ENCODE data around the gene ATG2B. TPM values are rescaled to one million over a fixed set of nuclear protein-coding genes. Genes with fewer than 3 reads are reported as not detected.

The ATG2B gene
- total and polyA plus RNA-seq, 9 of the 15 experiments (the other 6 are each of a cell fraction or from before 2014, with no cell fraction given) = 0.83 to 12.9 (median 8.7) TPM

GRCh38 chr14:96320605-96321004, 42.5 kb downstream of the ATG2B start:
- no peak for ATAC-seq
- in situ Hi-C loops (cut with MboI) = no loop called here
- no peaks in the 10 kb centered on the region for H4K20me1 ChIP-seq (replicated peaks; ENCODE audit: control insufficient read depth, insufficient read depth, low read length)
- 100% methylated on average over 1 of the region's 1 CpG for WGBS (ENCODE audit: insufficient coverage, low coverage, missing lambda C conversion rate)
- H3K9me1 ChIP-seq (ENCODE audit: control insufficient read depth, insufficient read depth, low read length) = no peaks in the 10 kb centered on the region
- no TSS peak for BruUV-seq (replicated peaks)
- no peak overlapping the region for H3K27ac ChIP-seq (ENCODE audit: extremely low read depth, low read depth, low read length)
- no peak overlapping the region for H2AFZ ChIP-seq (ENCODE audit: low read depth, low read length)
- H3K36me3 ChIP-seq (ENCODE audit: control insufficient read depth, insufficient read depth, low read length) = peaks cover 33% of the 10 kb centered on the region; the same call in 2 of the 3 replicates
- ChIA-PET CTCF (ENCODE audit: low intra/inter-chr PET ratio) (no interaction called here), POLR2A (interaction anchor here (1.1 kb wide), 1 partner anchor 8 kb away, joined by 3 read pairs; no protein-coding TSS in a partner anchor)
- TF ChIP-seq ZNF354B (CRISPR knock-in tag; IDR thresholded peaks at IDR 0.05) (no peak), ATF7 (IDR thresholded peaks at IDR 0.05) (no peak), SP2 (IDR thresholded peaks at IDR 0.05; ENCODE audit: extremely low read depth, low read depth, low read length, poor library complexity, severe bottlenecking) (no peak), ARID3A (IDR thresholded peaks at IDR 0.05; ENCODE audit: borderline replicate concordance, low read depth, low read length) (no peak), ZNF143 (CRISPR knock-in tag; IDR thresholded peaks at IDR 0.05) (no peak), TCF7 (IDR thresholded peaks at IDR 0.05; ENCODE audit: borderline replicate concordance) (no peak), HSF4 (CRISPR knock-in tag; IDR thresholded peaks at IDR 0.05; ENCODE audit: borderline replicate concordance) (no peak), DPF2 (IDR thresholded peaks at IDR 0.05) (no peak), ARID4B (CRISPR knock-in tag; IDR thresholded peaks at IDR 0.05) (no peak), TAF15 (IDR thresholded peaks at IDR 0.05; ENCODE audit: low read depth, low read length) (no peak), HCFC1 (IDR thresholded peaks at IDR 0.05; ENCODE audit: low read depth, low read length) (no peak), SMAD1 (IDR thresholded peaks at IDR 0.05; ENCODE audit: low read depth, low read length, partially characterized antibody) (no peak)
- H3K4me1 ChIP-seq (replicated peaks in 1 of 2; ENCODE audit: control insufficient read depth in 2 of 2, insufficient read depth in 2 of 2, low read length in 2 of 2) = no peaks in the 10 kb centered on the region
- H3K4me2 ChIP-seq (ENCODE audit: insufficient read depth, low read length) = no peak overlapping the region
- no peak overlapping the region for H3K4me3 ChIP-seq
- H3K9ac ChIP-seq (ENCODE audit: insufficient read depth in 1 of 2, low read depth in 2 of 2, low read length in 2 of 2) = no peak overlapping the region
- no peak for FAIRE-seq
- no peaks in the 10 kb centered on the region for H3K9me3 ChIP-seq (replicated peaks; ENCODE audit: control insufficient read depth, insufficient read depth, low read depth, low read length)
- intact Hi-C loops (cut with micrococcal nuclease) = no loop called here
- no peaks in the 10 kb centered on the region for H3K27me3 ChIP-seq (ENCODE audit: control insufficient read depth in 2 of 2, insufficient read depth in 2 of 2, low read length in 2 of 2)
- DNase-seq (ENCODE audit: extremely low read depth in 1 of 4, low spot score in 3 of 4) = no peak
- no peaks in the 10 kb centered on the region for H3K79me2 ChIP-seq (ENCODE audit: control insufficient read depth, insufficient read depth, low read length)
